ENCODE measurements around the gene SEZ6.

SEZ6 gene

GRCh38 chr17:29032857-29033197 lies 27.0 kb upstream of the SEZ6 start:
- Histone ChIP-seq H3K4me3 (ENCODE audit: low read length) (no peak overlapping the region), H3K36me3 (ENCODE audit: control insufficient read depth, insufficient read depth, low read length, severe bottlenecking) (no peaks in the 10 kb centered on the region), H3K27me3 (replicated peaks; ENCODE audit: control insufficient read depth, insufficient read depth, low read length) (peaks cover 88% of the 10 kb centered on the region), H3K9ac (ENCODE audit: low read length) (no peak overlapping the region), H3K9me3 (ENCODE audit: control insufficient read depth, low read length) (peaks cover 54% of the 10 kb centered on the region), H3K4me1 (ENCODE audit: control insufficient read depth, insufficient read depth, low read length) (no peaks in the 10 kb centered on the region)
- no peak for DNase-seq (ENCODE audit: low read depth)

GRCh38 chr17:29032013-29032856 lies 26.4 kb upstream of the SEZ6 start:
- Histone ChIP-seq H3K9me3 (ENCODE audit: control insufficient read depth, low read length) (peaks cover 53% of the 10 kb centered on the region), H3K4me3 (ENCODE audit: low read length) (no peak overlapping the region), H3K36me3 (ENCODE audit: control insufficient read depth, insufficient read depth, low read length, severe bottlenecking) (no peaks in the 10 kb centered on the region), H3K27me3 (replicated peaks; ENCODE audit: control insufficient read depth, insufficient read depth, low read length) (peaks cover 88% of the 10 kb centered on the region), H3K9ac (ENCODE audit: low read length) (no peak overlapping the region), H3K4me1 (ENCODE audit: control insufficient read depth, insufficient read depth, low read length) (no peaks in the 10 kb centered on the region)
- DNase-seq (ENCODE audit: low read depth): no peak

GRCh38 chr17:29031488-29031887 lies 25.7 kb upstream of the SEZ6 start:
- no peaks in the 10 kb centered on the region for H3K4me1 ChIP-seq (ENCODE audit: control insufficient read depth, insufficient read depth, low read length)
- no peak overlapping the region for H3K9ac ChIP-seq (ENCODE audit: low read length)
- H3K36me3 ChIP-seq (ENCODE audit: control insufficient read depth, insufficient read depth, low read length, severe bottlenecking): no peaks in the 10 kb centered on the region
- H3K9me3 ChIP-seq (ENCODE audit: control insufficient read depth, low read length): peaks cover 46% of the 10 kb centered on the region
- peaks cover 85% of the 10 kb centered on the region for H3K27me3 ChIP-seq (replicated peaks; ENCODE audit: control insufficient read depth, insufficient read depth, low read length)
- H3K4me3 ChIP-seq (ENCODE audit: low read length): no peak overlapping the region
- DNase-seq (ENCODE audit: low read depth): no peak

DNA sequence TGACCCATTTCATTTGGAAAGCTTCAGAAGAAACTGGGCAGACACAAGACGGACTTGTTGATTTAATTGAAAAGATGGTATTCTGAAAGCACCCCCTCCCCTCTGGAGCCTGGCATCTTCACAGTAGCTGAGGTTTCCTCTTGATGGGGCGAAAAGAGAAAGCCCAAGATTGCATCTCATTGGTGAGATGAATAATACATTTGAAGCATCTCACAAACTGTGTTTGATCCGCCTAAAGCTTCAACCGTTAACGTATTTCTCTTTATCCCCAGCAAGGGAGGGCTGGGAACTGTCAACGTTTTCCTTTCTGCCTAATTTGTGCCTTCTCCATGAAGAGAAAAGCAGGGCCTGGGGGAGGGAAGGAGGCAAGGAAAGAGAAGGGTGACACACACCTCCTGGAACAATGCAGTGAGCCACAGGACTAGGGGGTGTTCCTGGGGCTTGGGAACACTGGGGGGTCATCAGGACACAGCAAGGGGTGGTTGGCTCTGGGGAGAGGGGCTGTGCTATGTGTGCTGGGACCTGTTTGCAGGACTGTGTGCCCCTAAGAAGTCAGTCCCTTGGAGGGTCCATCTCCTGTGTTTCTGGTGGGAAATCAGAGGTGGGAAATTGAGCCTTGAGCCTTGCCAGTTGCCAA lies 18.6 kb upstream of the SEZ6 start:
- no peaks in the 10 kb centered on the region for H3K4me1 ChIP-seq (ENCODE audit: control insufficient read depth, insufficient read depth, low read length)
- H3K36me3 ChIP-seq (ENCODE audit: control insufficient read depth, insufficient read depth, low read length, severe bottlenecking): no peaks in the 10 kb centered on the region
- no peak overlapping the region for H3K4me3 ChIP-seq (ENCODE audit: low read length)
- no peaks in the 10 kb centered on the region for H3K9me3 ChIP-seq (ENCODE audit: control insufficient read depth, low read length)
- no peak overlapping the region for H3K9ac ChIP-seq (ENCODE audit: low read length)
- H3K27me3 ChIP-seq (replicated peaks; ENCODE audit: control insufficient read depth, insufficient read depth, low read length): peaks cover 84% of the 10 kb centered on the region
- no peak for DNase-seq (ENCODE audit: low read depth)

DNA sequence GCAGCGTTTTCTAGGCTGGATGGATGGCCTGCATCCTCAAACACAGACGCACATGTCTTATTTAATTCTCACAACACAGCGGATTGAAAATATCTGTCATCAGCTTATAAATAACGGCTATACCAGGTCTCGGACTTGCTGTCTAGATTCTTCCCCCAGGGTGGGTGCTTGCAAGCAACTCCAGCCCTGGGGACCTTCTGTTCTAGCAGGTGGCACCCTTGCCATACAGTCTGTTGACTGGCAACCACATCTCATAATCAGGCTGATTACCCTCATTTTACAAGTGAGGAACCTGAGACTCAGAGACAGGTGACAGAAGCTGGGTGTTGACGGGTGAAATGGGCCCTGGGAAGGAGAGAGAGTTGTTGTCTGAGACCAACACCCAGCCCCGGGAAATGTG lies 16.2 kb upstream of the SEZ6 start:
- H3K9me3 ChIP-seq (ENCODE audit: control insufficient read depth, low read length): no peaks in the 10 kb centered on the region
- no peaks in the 10 kb centered on the region for H3K4me1 ChIP-seq (ENCODE audit: control insufficient read depth, insufficient read depth, low read length)
- H3K27me3 ChIP-seq (replicated peaks; ENCODE audit: control insufficient read depth, insufficient read depth, low read length): peaks cover 85% of the 10 kb centered on the region
- no peak overlapping the region for H3K9ac ChIP-seq (ENCODE audit: low read length)
- no peak overlapping the region for H3K4me3 ChIP-seq (ENCODE audit: low read length)
- H3K36me3 ChIP-seq (ENCODE audit: control insufficient read depth, insufficient read depth, low read length, severe bottlenecking): no peaks in the 10 kb centered on the region
- DNase-seq (ENCODE audit: low read depth): no peak

DNA sequence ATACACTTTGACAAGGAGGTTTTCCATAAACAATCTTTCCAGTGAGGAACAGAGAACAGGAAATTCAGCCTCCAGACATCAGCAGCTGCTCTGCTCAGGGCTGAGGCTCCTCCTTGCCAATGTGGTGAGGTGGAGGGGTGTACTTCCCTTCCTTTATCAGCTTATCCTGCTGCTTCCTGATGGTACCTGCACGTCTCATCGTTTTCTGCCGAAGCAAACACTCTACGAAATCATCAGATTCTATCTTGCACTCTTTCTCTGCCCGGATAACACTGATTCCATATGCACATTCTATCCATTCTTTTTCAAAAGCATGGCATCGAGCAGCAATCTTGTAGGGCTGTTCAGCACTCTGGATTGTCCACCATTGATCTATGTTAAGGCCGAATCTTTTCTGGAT lies 15.4 kb upstream of the SEZ6 start:
- Histone ChIP-seq H3K27me3 (replicated peaks; ENCODE audit: control insufficient read depth, insufficient read depth, low read length) (peaks cover 90% of the 10 kb centered on the region), H3K9me3 (ENCODE audit: control insufficient read depth, low read length) (no peaks in the 10 kb centered on the region), H3K4me1 (ENCODE audit: control insufficient read depth, insufficient read depth, low read length) (peaks cover 6% of the 10 kb centered on the region), H3K36me3 (ENCODE audit: control insufficient read depth, insufficient read depth, low read length, severe bottlenecking) (no peaks in the 10 kb centered on the region), H3K9ac (ENCODE audit: low read length) (no peak overlapping the region), H3K4me3 (ENCODE audit: low read length) (no peak overlapping the region)
- no peak for DNase-seq (ENCODE audit: low read depth)

DNA sequence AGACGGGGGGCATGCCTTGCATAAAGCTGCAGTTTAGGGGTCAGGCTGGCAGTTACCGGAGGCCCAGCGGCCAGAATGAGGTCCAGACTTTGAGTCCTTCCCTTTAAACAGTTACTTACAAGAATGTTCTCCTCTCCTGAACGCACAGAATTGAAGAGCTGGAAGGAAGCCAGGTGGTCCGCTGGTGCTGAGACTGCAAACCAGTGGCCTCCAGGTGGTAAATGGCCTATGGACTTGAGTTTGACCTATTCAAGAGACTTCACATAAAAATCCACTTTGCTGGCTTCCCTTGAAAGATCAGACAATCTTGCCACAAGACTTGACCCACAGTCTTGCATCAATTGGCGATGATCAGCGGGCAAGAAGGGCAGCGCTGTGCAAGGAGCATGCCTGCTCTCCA lies 14.7 kb upstream of the SEZ6 start:
- Histone ChIP-seq H3K4me3 (ENCODE audit: low read length) (no peak overlapping the region), H3K9ac (ENCODE audit: low read length) (no peak overlapping the region), H3K4me1 (ENCODE audit: control insufficient read depth, insufficient read depth, low read length) (peaks cover 6% of the 10 kb centered on the region), H3K9me3 (ENCODE audit: control insufficient read depth, low read length) (no peaks in the 10 kb centered on the region), H3K27me3 (replicated peaks; ENCODE audit: control insufficient read depth, insufficient read depth, low read length) (peaks cover 90% of the 10 kb centered on the region), H3K36me3 (ENCODE audit: control insufficient read depth, insufficient read depth, low read length, severe bottlenecking) (no peaks in the 10 kb centered on the region)
- DNase-seq (ENCODE audit: low read depth): no peak

- peaks cover 91% of the 10 kb centered on the region for H3K27me3 ChIP-seq (replicated peaks; ENCODE audit: control insufficient read depth, insufficient read depth, low read length)
These were observed 13.8 kb upstream of the SEZ6 start for GRCh38 chr17:29019475-29020181.

GRCh38 chr17:29018788-29019474 lies 13.1 kb upstream of the SEZ6 start:
- H3K9ac ChIP-seq (ENCODE audit: low read length): no peak overlapping the region
- H3K27me3 ChIP-seq (replicated peaks; ENCODE audit: control insufficient read depth, insufficient read depth, low read length): peaks cover 91% of the 10 kb centered on the region
- H3K9me3 ChIP-seq (ENCODE audit: control insufficient read depth, low read length): no peaks in the 10 kb centered on the region
- no peak overlapping the region for H3K4me3 ChIP-seq (ENCODE audit: low read length)
- H3K36me3 ChIP-seq (ENCODE audit: control insufficient read depth, insufficient read depth, low read length, severe bottlenecking): no peaks in the 10 kb centered on the region
- H3K4me1 ChIP-seq (ENCODE audit: control insufficient read depth, insufficient read depth, low read length): peaks cover 6% of the 10 kb centered on the region
- no peak for DNase-seq (ENCODE audit: low read depth)

More at GRCh38 chr17:29019475-29020181, 13.8 kb upstream of the SEZ6 start:
- no peaks in the 10 kb centered on the region for H3K36me3 ChIP-seq (ENCODE audit: control insufficient read depth, insufficient read depth, low read length, severe bottlenecking)
- H3K4me3 ChIP-seq (ENCODE audit: low read length): no peak overlapping the region
- no peaks in the 10 kb centered on the region for H3K9me3 ChIP-seq (ENCODE audit: control insufficient read depth, low read length)
- no peak overlapping the region for H3K9ac ChIP-seq (ENCODE audit: low read length)
- DNase-seq (ENCODE audit: low read depth): no peak
- peaks cover 6% of the 10 kb centered on the region for H3K4me1 ChIP-seq (ENCODE audit: control insufficient read depth, insufficient read depth, low read length)

- Histone ChIP-seq H3K4me3 (ENCODE audit: low read length) (no peak overlapping the region), H3K9ac (ENCODE audit: low read length) (no peak overlapping the region), H3K36me3 (ENCODE audit: control insufficient read depth, insufficient read depth, low read length, severe bottlenecking) (no peaks in the 10 kb centered on the region), H3K4me1 (ENCODE audit: control insufficient read depth, insufficient read depth, low read length) (peaks cover 6% of the 10 kb centered on the region), H3K27me3 (replicated peaks; ENCODE audit: control insufficient read depth, insufficient read depth, low read length) (peaks cover 89% of the 10 kb centered on the region), H3K9me3 (ENCODE audit: control insufficient read depth, low read length) (no peaks in the 10 kb centered on the region)
- no peak for DNase-seq (ENCODE audit: low read depth)
These were observed 10.7 kb upstream of the SEZ6 start for GRCh38 chr17:29016345-29017210.
